Kidney (tissue), 14 donors: ENCODE results near the gene ARFIP1. TPM values are rescaled to one million over a fixed set of nuclear protein-coding genes. Genes with fewer than 3 reads are reported as not detected.

Experiments used
- DNase-seq, 5 donors: peaks; one replicate each; pipeline ENCODE4 v3.0.0-alpha.2; 2013 to 2020
- FAIRE-seq: peaks from 2 replicates; lab custom pipeline; 2012; peaks lifted over from hg19 to GRCh38; lab: Jason Lieb, UNC
- H3K27ac ChIP-seq, 2 donors: one replicate each; pipeline ENCODE4 v1.7.0; 2013; ENCODE audit warnings: low read depth in 2 of 2, low read length in 2 of 2, inconsistent platforms in 1 of 2
- H3K27me3 ChIP-seq: one replicate; pipeline ENCODE4 v1.7.1; 2013; ENCODE audit warnings: low read length, inconsistent platforms; ENCODE audit not compliant: control insufficient read depth, insufficient read depth
- H3K36me3 ChIP-seq, 3 donors: one replicate each; pipeline versions ENCODE4 v1.7.0 to v1.7.1; 2013; ENCODE audit warnings: low read length in 3 of 3, control low read depth in 1 of 3, inconsistent platforms in 1 of 3; ENCODE audit not compliant: insufficient read depth in 3 of 3, control insufficient read depth in 2 of 3
- H3K4me1 ChIP-seq, 3 donors: one replicate each; pipeline versions ENCODE4 v1.7.0 to v1.7.1; 2013; ENCODE audit warnings: low read length in 3 of 3, inconsistent platforms in 1 of 3, low read depth in 1 of 3; ENCODE audit not compliant: control insufficient read depth in 2 of 3, insufficient read depth in 2 of 3
- H3K4me3 ChIP-seq, 3 donors: one replicate each; pipeline versions ENCODE4 v1.7.0 to v1.8.1; 2013; ENCODE audit warnings: low read length in 3 of 3, control low read depth in 1 of 3, inconsistent platforms in 1 of 3
- H3K9ac ChIP-seq, 3 donors: one replicate each; pipeline versions ENCODE4 v1.7.0 to v1.7.1; 2013; ENCODE audit warnings: low read length in 3 of 3, control low read depth in 1 of 3, inconsistent platforms in 1 of 3
- H3K9me3 ChIP-seq, 3 donors: one replicate each; pipeline versions ENCODE4 v1.7.0 to v1.7.1; 2013; ENCODE audit warnings: low read length in 3 of 3, control low read depth in 1 of 3, inconsistent platforms in 1 of 3; ENCODE audit not compliant: control insufficient read depth in 2 of 3, insufficient read depth in 1 of 3
- intact Hi-C: fragments of 100-400 bp; cut with DNase I; formaldehyde crosslinking; loops from one replicate; pipeline ENCODE4 v1.11.1; 2022
- polyA plus RNA-seq: library from polyadenylated mRNA; stranded (reverse); fragments of 350-450 nt; fragmentation: Illumina TruSeq; extraction: RNeasy Lipid Tissue Mini Kit (QIAGEN cat#74804); gene quantifications from one replicate; pipeline ENCODE4 v1.2.3, GENCODE V29; 2014; ENCODE audit warnings: low read depth, low replicate concordance; ENCODE audit not compliant: insufficient read depth
- total RNA-seq: library from RNA; stranded (reverse); fragmentation: NEBNext Ultra II Directional; extraction: Animal tissue kit (Norgen Biotek cat#: 25700); gene quantifications from one replicate; pipeline ENCODE4 v1.2.1, GENCODE V29; 2021
- TF ChIP-seq, protein P1 (sequence below): IDR thresholded peaks from 3 replicates; pipeline ENCODE4 v1.5.1; 2012; ENCODE audit warnings: mild to moderate bottlenecking, moderate library complexity, borderline replicate concordance; ENCODE audit not compliant: insufficient read depth; ENCODE audit errors: extremely low read depth
- donor health status: control.
- donor health status: control.
- donor health status: control.
- donor health status: control.
- donor health status: control.
- donor health status: DM: yes; HTN: yes; CAD: no.
- donor health status: Normal renal cell carcinoma (clear cell type).

ARFIP1 gene
- total and polyA plus RNA-seq, 2 donors from 2014 or later = 23.2 to 39.1 TPM

DNA sequence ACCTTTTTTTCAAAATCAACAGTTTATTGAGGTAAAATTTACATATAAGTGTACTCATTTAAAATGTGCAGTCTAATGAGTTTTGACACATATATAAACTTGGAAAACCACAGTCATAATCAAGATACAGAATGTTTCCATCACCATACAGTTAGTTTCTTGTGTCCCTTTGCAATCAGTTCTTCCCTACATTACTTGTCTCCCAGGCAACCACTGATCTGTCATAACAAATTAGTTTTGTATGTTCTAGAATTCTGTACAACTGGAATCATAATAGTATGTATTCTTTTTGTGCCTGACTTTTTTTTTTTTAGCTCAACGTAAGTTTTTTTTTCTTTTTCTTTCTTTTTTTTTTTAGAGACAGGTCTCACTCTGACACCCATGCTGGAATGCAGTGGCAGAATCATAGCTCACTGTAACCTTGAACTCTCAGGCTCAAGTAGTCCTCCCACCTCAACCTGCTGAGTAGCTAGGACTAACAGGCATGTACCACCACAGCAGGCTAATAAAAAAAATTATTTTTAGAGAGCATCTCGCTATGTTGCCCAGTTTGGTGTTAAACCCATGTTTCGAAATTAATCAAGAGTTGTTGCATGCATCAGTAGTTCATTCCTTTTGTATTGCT, 26.9 kb downstream of the ARFIP1 start:
- peaks cover 0 to 3% (median 0%) of the 10 kb centered on the region in 3 donors for H3K4me1 ChIP-seq
- intact Hi-C loops = no loop called here
- no peaks in the 10 kb centered on the region for H3K27me3 ChIP-seq
- DNase-seq (no peak), FAIRE-seq (no peak)
- H3K27ac ChIP-seq = no peak overlapping the region
- no peak overlapping the region for H3K4me3 ChIP-seq
- H3K9me3 ChIP-seq = no peaks in the 10 kb centered on the region
- TF ChIP-seq, protein P1, sequence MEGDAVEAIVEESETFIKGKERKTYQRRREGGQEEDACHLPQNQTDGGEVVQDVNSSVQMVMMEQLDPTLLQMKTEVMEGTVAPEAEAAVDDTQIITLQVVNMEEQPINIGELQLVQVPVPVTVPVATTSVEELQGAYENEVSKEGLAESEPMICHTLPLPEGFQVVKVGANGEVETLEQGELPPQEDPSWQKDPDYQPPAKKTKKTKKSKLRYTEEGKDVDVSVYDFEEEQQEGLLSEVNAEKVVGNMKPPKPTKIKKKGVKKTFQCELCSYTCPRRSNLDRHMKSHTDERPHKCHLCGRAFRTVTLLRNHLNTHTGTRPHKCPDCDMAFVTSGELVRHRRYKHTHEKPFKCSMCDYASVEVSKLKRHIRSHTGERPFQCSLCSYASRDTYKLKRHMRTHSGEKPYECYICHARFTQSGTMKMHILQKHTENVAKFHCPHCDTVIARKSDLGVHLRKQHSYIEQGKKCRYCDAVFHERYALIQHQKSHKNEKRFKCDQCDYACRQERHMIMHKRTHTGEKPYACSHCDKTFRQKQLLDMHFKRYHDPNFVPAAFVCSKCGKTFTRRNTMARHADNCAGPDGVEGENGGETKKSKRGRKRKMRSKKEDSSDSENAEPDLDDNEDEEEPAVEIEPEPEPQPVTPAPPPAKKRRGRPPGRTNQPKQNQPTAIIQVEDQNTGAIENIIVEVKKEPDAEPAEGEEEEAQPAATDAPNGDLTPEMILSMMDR = no peak
- H3K9ac ChIP-seq = no peak overlapping the region
- no peaks in the 10 kb centered on the region for H3K36me3 ChIP-seq

DNA sequence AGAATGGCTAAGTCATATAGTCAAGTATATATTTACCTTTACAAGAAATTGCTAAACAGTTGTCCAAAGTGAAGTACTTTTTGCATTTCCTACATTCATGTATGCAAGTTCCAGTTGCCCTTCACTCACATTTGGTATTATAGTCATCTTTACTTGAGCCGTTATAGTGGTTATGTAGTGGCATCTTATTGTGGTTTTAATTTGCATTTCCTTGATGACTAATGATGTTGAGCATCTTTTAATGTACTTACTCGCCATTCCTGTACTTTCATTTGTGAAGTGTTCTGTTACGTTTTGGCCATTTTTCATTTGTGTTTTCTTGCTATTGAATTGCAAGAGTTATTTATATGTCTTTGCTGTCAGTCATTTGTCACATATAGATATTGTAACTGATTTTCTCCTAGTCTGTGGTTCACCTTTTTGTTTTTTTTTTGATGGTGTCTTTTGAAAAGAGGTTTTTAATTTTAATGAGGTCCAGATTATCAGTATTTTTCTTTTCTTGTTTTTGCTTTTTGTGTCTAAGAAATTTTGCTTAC, 27.6 kb downstream of the ARFIP1 start:
- no peak overlapping the region for H3K27ac ChIP-seq
- FAIRE-seq (no peak), DNase-seq (no peak)
- intact Hi-C loops = no loop called here
- H3K9me3 ChIP-seq = no peaks in the 10 kb centered on the region
- H3K36me3 ChIP-seq = no peaks in the 10 kb centered on the region
- H3K4me1 ChIP-seq = peaks cover 0 to 3% (median 0%) of the 10 kb centered on the region in 3 donors
- no peaks in the 10 kb centered on the region for H3K27me3 ChIP-seq
- TF ChIP-seq, protein P1 = no peak
- H3K9ac ChIP-seq = no peak overlapping the region
- no peak overlapping the region for H3K4me3 ChIP-seq

DNA sequence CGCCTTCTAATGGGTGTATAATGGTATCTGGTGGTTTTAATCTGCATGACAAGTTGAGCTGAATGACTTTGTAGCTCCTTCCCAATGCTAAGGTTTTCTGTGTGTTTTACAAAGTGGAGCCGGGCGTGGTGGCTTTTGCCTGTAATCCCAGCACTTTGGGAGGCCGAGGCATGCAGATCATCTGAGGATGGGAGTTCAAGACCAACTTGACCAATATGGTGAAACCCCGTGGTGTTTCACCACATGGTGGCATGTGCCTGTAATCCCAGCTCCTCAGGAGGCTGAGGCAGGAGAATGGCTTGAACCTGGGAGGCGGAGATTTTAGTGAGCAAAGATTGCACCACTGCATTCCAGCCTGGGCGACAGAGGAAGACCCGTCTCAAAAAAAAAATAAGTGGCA, 28.9 kb downstream of the ARFIP1 start:
- no peak overlapping the region for H3K9ac ChIP-seq
- TF ChIP-seq, protein P1 = no peak
- no peak overlapping the region for H3K4me3 ChIP-seq
- no peaks in the 10 kb centered on the region for H3K36me3 ChIP-seq
- FAIRE-seq (no peak), DNase-seq (peak in 1 of 5 donors; percentile 21)
- intact Hi-C loops = no loop called here
- no peak overlapping the region for H3K27ac ChIP-seq
- no peaks in the 10 kb centered on the region for H3K27me3 ChIP-seq
- no peaks in the 10 kb centered on the region for H3K9me3 ChIP-seq
- H3K4me1 ChIP-seq = no peaks in the 10 kb centered on the region
